Stimulated activated CD8-positive, alpha-beta memory T cell treated with anti-CD3 and anti-CD28 coated beads, Interleukin-15, amount 100 ng/mL, for 48 hours (primary cell): ENCODE data around the gene OVAAL.

ENCODE experiments used
- DNase-seq, 2 donors: peaks; one replicate each; pipeline ENCODE4 v3.0.0-alpha.2; 2020; ENCODE audit warnings: low read depth in 2 of 2

Gene OVAAL

DNA sequence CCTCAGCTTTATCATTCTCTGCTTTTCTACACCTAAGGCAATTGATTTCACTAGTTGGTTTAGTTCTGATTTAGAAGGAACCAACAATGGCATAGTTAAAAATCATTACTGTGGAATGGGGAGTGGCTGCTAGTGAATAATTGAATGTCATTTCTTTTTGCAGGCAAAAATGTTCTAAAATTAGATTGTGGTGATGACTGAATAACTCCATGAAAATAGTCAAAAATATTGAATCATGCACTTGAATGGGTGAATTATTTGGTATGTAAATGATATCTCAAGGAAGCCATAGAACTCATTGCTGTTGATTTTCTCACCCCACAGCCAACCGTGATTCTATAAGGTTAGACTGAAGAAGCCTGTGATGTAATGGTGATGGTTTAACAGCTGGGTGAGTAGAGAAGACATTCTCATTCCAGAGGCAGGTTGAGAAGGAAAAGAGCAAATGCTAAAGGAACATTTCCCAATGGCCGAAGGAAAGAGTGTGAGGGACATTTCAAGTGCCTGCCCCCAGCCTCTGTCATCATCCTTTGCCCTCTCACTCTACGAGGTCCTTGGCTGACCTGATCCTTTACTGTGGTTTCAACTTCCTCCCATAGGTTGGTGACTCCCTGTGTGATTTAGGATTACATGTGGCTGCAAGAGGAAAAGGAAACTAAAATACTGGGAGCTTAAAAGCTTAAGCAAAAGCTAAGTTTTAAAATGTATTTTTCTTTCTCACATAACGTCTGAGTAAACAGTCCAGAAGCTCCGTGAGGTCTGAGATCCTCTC is 12.5 kb downstream of the OVAAL start:
- DNase-seq, result no peak

DNA sequence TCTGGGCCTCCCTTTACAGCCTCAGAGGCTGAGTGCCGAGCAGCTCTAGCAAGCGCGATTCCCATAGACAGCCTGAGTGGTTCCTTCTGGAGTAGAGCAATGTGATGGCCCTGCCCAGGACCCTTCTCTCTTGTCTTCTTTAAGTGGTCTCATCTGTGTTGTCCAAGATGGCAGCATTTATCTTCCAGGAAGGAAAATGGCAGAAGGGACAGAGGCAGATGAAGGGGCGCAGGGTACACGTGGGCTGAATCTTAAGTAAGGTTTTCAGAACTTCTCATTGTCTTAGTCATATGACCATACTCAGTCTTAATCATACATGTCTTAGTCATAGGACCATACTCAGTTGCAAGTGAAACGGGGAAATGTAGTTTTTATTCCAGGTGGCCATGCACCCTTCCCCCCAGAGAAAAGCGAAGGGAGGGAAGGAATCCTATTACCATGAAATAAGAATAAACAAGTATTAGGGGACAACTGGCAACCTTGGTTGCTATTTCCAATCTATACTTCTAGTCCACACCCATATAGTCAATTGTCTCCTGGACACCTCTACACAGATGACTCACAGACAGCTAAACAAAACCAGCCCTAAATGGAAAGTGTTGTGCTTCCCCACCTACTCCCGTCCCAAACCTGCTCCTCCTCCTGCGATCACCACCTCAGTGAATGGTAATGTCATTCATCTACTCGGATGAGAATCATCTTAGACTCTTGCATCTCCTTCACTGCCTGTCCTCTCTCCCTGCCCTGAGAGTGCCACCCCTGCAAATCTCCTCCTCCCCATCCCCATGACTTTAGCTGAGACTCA is 13.3 kb downstream of the OVAAL start:
- DNase-seq, result peak; percentile 21 to 41

DNA sequence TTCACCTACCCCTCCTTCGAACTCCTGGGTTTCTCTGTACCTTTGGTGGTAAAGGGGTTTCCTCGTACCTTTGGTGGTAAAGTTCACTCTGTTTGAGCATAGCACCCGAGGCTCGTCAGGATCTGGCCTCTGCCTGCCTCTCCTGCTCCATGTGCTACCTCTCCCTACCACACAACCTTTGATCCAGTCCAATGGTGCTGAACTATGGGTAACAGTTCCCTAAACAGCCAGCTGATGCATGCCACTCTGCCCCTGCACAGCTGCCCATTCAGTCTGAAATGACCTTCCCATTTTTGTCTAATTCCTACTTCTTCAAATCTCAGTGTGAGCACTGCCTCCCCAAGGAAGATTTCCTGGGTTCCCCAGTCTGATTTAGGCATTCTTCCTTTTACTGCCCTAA is 14.0 kb downstream of the OVAAL start:
- no peak for DNase-seq

DNA sequence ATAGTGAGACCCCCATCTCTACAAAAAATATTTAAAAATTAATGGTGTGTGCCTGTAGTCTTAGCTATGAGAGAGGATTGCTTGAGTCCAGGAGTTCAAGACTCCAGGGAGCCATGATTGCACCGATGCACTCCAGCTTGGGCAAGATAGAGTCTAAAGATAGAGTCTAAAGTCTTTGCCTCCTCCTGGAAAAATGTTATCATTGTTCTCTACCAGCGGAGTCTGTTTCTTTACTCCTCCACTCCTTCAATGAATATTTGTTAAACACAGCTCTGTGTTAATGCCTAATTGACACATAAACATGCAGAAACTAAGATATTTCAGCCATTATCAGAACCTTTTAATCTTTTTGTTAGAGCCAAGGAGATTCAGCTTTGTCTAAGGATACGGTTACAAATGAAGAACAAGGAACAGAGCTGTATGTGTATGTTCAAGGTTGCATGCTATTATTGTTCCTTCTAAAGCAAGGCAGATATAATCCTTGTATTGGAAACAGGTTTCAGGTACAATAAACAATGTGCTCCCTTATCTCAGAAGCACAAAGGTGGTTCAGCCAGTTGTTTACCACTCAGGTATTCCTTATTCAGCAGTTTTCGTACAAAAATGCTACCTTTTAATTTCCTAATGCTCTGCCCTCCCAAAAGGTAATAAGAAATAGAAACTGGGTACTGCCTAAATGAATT is 15.4 kb downstream of the OVAAL start:
- no peak for DNase-seq

DNA sequence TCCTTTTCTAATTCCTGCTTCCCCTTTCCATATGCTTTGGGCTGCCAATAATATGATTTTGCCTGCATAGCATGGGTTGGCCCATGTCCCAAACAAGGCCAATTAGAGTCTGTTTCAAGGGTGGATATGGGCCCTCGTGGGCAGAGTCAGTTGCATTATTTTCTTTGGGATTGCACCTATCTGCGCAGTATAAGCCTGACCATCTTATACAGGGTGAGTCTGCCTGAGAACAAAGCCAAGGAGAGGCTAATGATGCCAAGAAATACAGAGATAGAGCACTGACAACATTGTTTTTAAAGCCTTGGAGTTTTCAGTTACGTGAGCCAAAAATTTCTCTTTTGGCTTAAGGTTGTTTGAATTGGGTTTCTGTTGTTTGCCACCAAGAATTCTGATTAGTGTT is 18.6 kb downstream of the OVAAL start:
- DNase-seq, result no peak

DNA sequence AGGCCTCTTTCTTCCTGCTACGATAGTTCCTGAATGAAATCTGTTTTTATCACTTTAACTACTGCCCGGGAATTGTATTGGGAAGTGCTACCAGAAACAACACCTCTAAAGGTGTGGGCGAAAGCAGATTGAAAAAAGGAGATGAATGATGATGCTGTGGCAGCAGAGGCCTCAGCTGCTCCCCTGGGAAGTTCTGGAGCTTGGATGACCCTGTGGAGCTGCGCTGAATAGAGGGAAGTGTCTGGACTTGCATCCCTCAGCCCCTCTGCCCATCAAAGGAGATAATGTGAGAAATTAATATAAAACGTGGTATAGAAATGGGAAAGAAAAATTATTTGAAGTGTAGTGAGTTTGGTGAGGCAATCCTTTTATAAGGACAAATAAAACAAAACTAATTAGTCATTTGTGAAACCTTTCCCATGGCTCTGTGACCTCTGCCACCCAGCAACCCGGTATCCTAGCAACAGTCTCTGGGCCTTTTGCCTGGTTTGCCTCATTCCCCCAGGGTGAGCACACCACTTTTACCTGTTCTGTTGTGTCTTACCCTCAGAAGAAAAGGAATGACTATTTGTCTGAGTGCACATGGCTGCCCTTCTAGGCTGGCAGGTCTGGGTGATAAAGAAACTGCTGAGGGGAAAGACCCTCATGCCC is 21.3 kb downstream of the OVAAL start:
- DNase-seq, result no peak

DNA sequence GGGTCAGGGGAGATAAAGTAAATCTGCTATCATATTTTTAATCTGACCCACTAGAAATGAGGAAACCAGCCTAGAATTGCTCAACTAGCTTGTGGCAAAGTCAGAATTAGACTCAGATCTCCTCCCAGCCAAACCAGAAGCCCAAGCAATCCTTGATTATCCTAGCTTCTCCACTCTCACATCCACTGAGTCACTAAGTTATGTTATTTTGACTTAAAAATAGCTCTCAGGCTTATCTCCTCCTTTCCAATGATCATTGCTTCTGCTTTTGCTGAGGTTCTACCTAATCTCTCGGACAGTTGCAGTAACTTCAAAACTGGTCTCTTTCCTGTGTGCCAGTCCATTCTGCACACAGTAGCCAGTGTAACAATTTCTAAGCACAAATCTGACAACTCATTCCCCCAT is 22.9 kb downstream of the OVAAL start:
- no peak for DNase-seq

DNA sequence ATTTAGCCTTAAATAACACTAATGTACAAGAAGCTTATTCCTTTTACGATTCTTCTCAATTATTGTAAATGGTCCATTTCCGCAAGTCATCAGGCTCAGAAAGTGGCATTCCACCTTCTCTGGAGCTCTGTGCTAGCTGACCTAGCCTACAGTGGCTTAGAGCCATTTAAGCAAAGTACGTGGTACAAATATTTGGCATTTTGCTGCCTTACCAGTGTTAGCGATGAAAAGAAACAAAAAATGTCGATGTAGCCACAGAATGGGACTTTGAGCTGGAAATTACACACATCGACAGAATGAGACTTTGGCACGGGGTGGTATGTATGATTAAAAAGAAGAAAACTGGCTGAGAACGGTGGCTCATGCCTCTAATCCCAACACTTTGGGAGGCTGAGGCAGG is 26.1 kb downstream of the OVAAL start:
- no peak for DNase-seq

DNA sequence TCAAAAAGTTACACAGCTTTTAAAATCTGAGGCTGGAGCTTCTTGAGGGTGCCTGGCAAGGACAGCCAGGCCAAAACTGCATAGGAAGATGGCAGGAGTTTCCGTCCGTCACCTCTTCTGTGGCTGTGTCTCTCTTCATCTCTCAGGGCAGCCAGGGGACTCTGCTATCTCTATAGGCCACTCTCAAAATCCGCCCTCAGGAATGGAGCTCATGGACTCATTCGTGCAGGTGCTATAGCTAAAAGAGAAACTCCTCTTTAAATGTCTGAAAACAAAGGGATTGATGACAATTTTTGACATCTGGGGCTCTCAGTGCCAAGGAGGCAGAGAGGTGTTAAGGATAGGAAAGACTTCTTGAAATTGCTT is 27.2 kb downstream of the OVAAL start:
- no peak for DNase-seq

DNA sequence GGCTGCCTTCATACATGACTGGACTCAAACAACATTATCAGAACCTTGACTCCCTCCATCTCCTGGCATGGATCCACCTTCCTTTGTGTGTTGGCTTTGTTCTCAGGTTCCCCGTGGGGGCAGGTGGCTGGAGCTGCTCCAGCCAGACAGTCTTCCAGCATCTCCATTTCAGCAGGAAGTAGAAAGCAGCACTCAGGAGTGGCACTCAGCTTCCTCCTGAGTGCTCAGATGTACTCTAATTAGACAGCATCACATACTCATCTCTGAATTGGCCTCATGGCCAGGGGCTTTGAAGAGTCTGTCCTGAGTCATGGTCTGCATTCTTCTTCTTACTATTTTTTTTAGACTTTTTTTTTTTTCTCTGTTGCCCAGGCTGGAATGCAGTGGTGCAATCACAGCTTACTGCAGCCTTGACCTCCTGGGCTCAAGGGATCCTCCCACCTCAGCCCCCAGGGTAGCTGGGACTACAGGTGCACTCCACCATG is 27.9 kb downstream of the OVAAL start:
- DNase-seq, result no peak

DNA sequence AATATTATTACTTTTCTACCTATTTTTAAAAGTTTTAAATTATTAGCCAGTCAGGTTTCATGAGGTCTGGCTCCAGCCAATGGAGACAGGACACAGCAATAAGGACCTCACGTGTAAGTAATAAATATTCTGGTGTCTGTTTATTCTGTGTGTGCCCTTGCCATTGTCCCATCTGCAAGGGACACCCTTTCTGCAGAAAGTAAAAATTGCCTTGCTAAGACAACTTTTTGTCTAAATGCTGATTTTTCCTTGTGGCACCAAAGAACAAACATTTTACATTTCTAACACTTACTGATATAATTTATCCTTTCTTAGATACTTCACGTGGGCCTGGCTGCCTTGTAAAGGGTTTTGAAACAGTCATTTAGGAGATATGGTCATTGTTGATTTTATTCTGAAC is 29.4 kb downstream of the OVAAL start:
- no peak for DNase-seq

DNA sequence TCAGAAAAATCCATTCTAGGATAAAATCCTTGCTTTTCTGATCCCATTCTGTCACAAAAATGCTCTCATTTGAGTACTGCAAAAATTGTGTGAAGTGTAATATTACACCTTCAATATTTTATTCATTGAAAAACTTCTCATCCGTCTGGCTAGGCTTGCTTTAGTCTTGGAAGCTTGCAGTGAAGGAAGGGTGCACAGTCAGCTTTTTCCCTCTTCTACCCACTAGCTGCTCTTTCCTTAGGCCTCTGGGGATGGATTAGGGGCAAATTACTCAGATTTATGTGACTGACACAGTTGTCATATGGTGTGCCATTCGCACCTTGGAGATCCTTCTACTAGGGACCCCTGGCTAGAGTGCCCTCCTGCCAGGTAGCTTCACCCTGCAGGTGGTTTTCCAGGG is 32.1 kb downstream of the OVAAL start:
- DNase-seq, result no peak

DNA sequence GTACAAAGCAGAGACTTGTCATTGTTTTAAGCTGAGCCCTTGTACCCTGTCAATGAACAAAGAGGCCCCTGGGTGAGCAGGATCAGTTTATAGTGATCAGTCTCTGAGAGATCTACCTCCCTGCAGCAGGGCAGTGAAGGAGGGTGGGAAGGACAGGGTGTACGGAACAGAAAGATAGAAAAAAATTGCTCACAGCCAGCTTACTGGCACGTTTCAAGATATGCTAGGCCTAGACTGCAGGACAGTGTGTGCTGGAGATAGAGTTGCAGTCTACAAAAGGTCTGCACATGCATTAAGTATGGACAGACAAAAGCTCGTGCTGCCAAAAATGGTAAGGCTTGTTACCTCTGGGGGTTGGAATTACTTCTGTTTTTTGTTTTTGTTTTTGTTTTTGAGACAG is 34.6 kb downstream of the OVAAL start:
- DNase-seq, result no peak

DNA sequence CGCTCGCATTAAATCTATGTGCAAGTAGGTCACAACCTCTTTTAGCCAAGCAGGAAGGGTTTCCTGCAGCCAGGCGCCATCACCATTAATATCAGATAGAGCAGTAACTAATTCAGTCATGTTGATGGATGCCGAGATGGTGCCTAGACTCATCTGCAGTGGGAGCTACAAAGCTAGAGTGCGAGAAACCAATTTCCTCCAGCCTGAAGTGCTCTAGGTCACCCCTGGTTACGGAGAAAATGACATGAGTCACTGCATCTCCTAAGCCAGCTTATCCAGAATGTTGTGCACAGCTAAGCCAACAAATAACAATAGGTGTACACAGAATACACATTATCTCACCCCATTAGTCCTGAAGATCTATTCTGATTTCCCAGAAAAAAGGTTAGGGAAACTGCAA is 36.0 kb downstream of the OVAAL start:
- DNase-seq, result no peak

DNA sequence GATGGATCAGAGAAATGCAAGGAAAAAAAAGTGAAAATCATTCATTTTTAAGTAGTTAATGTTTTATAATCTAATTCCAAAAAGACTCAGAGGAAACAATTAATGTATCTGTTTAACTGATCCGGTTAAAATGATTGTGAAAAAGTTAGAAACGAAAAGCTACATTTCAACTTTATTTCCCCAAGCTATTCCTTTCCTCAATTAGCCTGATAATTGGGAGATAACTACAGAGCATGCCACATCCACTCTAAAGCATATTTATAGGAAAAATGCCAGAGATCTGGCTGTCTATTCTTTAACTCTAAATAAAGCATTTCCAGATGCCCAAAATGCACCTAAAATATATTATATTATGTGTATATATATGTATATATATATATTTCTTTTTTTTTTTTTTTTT is 37.2 kb downstream of the OVAAL start:
- DNase-seq, result no peak

DNA sequence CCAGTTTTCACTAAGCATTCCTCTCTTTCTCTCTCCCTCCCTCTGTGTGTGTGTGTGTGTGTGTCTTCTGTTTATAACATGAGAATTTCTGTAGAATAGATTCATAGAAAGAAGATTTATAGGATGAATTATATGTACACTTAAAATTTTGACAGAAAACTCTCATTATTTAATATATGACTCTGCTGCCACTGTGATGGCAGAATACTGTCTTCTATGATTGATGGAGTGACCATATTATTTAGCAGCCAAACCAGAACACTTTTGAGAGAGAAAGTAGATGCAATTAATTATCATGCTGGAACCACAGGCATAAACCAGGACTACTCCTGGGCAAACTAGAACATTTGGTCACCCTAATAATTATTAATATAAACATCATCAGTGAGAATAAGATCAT is 38.8 kb downstream of the OVAAL start:
- no peak for DNase-seq

DNA sequence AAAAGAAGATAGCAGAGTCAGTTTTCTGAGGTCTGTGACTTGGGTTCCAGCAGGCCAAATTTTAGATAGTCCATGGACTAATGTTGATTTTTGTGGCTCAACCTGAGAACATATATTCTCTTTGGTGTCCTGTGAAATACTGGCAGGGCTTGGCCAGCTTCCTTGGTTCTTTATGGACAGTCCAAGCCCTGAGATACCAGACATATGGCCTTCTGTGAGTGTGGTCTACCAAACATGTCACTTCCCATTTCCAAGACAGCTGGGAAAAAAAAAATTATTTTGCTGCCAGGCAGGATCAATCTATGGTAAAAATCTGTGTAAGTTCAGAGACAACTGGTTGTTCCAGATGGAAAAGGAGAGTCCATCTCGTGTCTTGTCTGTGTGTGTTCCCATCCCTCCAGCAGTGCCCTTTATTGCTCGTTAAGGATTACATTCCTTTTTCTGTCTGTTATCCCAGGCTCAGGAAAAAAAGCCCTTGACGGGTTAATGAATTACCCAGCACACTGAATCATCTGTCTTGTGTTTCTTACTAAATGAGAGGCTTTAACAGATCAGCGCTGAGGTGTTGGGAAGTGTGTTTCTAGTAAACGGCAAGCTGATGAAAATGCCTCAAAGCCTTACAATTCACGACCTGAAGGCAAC is 39.7 kb downstream of the OVAAL start:
- no peak for DNase-seq

DNA sequence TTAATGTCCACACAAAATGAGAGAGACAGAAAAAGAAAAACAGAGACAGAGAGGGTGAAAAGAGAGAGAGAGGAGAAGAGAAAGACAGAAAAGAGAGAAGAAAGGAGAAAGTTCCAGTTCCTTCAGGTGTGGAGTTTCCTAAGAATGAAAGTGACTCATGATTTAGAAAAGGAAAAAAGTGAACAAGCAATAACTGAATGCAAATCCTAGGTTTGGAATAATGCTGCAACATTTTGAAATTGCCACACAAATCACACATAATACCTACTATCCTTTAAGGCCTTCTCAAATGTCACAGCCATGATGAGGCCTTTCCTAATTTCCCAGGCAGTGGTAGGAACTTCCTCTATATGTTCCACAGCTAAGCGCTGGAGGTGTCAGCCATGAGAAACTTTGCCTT is 41.6 kb downstream of the OVAAL start:
- DNase-seq, result no peak

DNA sequence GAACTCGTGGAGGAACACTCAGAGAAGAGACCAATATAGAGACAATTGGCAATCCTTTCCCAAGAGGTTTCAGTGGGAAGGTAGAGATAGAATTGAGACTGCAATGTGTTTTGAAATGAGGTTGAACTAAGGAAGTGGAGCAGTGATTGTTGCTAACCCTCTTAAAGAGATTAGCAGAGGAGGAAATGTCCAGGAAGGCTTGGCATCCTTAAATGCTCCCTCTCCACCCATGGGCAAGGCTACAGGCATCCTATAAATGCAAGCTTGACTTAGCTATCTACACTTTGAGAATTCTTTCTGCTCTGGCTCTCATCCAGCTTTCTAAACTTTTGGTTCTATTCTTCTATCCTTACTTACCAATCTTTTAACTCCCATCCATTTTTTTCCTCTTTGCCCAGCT is 42.7 kb downstream of the OVAAL start:
- DNase-seq, result no peak

DNA sequence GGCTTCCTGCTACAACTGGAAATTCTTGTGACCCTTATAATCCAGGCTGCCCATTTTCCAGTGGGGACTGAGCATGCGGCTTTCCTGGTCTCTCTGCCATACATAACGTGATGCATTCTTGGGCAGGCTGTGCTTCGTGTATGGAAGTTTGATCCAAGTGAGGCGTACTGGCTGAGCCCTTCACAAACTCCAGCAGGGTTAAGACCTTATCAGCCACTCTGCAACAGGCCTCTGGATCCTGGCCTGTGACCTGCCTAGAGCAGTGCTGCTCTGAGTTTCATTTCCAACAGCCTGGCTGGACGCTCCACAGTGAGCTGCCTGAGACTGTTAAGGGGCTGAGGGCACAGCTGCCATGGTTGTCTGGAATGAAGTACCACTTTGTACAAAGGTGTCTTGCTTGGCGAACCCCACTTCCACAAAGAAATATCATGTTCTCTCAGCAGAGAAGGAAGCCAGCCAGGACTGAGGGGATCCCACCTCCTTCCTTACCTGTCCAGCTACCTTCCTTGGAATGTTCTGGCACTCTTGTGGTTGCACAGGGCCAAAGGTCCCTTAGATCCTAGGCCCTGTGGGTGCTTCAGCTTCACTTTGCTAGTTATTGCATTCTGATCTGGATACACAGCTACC is 44.6 kb downstream of the OVAAL start:
- no peak for DNase-seq

DNA sequence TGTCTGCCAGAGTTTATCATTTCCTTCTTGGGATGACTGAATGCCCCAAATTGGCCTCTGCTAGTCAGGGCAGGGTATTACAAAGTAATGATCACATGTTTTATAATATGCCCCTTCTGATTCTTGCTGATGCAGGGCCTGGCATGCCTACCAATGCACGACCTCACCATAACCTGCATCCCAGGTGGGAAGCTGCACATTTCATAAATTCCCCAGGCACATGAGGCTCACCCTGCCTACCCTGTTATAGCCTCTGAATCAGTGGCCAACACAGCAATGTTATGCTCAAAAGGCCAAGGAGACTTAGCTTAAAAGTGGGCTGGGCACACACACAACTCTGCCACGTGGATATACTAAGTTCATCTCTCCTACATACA is 45.1 kb downstream of the OVAAL start:
- no peak for DNase-seq
